HFFc6 (cell line): ENCODE results near the gene ZNF891. TPM values are rescaled to one million over a fixed set of nuclear protein-coding genes. Genes with fewer than 3 reads are reported as not detected.

Experiments used
- DNase-seq: peaks from one replicate; pipeline ENCODE4 v3.0.0-alpha.2; 2018
- H3K27ac Mint-ChIP-seq: 2 replicates; pipeline ENCODE4 v1.8.0; 2020; ENCODE audit warnings: mild to moderate bottlenecking, mixed read lengths
- H3K27me3 Mint-ChIP-seq: 2 replicates; pipeline ENCODE4 v1.8.0; 2021; ENCODE audit warnings: mild to moderate bottlenecking, moderate library complexity, mixed read lengths; ENCODE audit not compliant: insufficient read depth
- H3K36me3 Mint-ChIP-seq: 2 replicates; pipeline ENCODE4 v1.8.0; 2021; ENCODE audit warnings: low read depth, mixed read lengths
- H3K4me1 Mint-ChIP-seq: 2 replicates; pipeline ENCODE4 v1.8.0; 2020; ENCODE audit warnings: low read depth, mixed read lengths
- H3K4me3 Mint-ChIP-seq: 2 replicates; pipeline ENCODE4 v1.8.0; 2020; ENCODE audit warnings: mild to moderate bottlenecking, moderate library complexity, mixed read lengths
- H3K9me3 Mint-ChIP-seq: 2 replicates; pipeline ENCODE4 v1.8.0; 2020; ENCODE audit warnings: mild to moderate bottlenecking, mixed read lengths
- CTCF ChIP-seq: fragments of 200-600 bp; sonication (generic); IDR thresholded peaks from 2 replicates; pipeline ENCODE4 v1.5.0; 2021; ENCODE audit warnings: antibody characterized with exemption, mild to moderate bottlenecking
- total RNA-seq, 6 experiments: library from RNA; stranded (reverse); fragmentation: NEBNext Ultra II Directional; extraction: Animal tissue kit (Norgen Biotek cat#: 25700); gene quantifications; 2 replicates in 1 of 6; 3 replicates in 5 of 6; pipeline ENCODE4 v1.2.3, GENCODE V29; 2021

Gene ZNF891
- total RNA-seq, 6 experiments from 2014 or later: 0.59 to 0.70 (median 0.62) TPM

DNA sequence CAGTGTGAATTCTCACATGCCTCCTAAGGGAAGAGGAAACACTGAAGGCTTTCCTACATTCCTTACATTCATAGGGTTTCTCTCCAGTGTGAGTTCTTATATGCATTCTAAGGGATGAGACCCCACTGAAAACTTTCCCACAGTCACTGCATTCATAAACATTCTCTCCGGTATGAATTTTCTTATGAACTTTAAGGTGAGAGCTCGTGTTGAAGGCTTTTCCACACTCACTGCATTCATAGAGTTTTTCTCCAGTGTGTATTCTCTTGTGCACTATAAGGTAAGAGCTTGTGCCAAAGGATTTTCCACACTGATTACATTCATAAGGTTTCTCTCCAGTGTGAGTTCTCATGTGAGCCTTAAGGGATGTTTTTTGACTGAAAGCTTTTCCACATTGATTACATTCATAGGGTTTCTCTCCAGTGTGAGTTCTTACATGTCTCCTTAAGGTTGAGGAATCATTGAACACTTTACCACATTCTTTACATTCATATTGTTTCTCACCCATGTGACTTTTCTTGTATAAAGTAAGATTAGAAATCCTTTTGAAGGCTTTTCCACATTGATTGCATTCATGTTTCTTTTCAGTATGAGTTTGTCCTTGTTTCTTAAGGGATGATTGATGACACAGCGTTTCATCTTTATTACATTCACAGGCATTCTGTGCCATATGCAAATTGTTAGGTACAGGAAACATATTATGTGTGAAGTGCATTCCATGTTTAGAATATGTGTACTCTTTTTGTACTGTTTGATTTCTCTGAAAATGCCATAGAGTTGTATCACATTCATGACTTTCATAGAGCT is 9.5 kb downstream of the ZNF891 start:
- H3K4me1 Mint-ChIP-seq: no peaks in the 10 kb centered on the region
- peaks cover 84% of the 10 kb centered on the region for H3K36me3 Mint-ChIP-seq
- DNase-seq: no peak
- H3K9me3 Mint-ChIP-seq: peaks cover 96% of the 10 kb centered on the region
- H3K27ac Mint-ChIP-seq: no peak overlapping the region
- TF ChIP-seq CTCF: no peak
- no peak overlapping the region for H3K4me3 Mint-ChIP-seq
- no peaks in the 10 kb centered on the region; the same call in 1 of the 2 replicates for H3K27me3 Mint-ChIP-seq

DNA sequence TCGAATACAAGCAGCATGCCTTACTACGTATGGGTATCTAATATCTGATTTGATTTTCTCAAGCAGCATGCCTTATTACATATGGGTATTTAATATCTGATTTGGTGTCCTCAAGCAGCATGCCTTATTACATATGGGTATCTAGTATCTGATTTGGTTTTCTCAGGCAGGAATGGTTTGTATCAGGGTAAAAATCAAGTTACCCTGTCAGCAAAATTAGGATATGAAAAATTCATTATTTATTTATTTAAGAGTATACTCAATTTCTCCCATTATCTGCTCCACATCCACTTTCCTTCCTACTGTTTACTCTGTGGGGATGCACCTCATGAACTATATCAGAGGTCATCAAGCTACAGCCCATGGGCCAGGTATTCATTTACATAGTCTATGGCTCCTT is 21.9 kb downstream of the ZNF891 start:
- H3K27me3 Mint-ChIP-seq: no peaks in the 10 kb centered on the region
- peaks cover 88% of the 10 kb centered on the region for H3K36me3 Mint-ChIP-seq
- no peak overlapping the region for H3K4me3 Mint-ChIP-seq
- peaks cover 98% of the 10 kb centered on the region for H3K9me3 Mint-ChIP-seq
- DNase-seq: no peak
- no peaks in the 10 kb centered on the region for H3K4me1 Mint-ChIP-seq
- H3K27ac Mint-ChIP-seq: no peak overlapping the region
- TF ChIP-seq CTCF: no peak

DNA sequence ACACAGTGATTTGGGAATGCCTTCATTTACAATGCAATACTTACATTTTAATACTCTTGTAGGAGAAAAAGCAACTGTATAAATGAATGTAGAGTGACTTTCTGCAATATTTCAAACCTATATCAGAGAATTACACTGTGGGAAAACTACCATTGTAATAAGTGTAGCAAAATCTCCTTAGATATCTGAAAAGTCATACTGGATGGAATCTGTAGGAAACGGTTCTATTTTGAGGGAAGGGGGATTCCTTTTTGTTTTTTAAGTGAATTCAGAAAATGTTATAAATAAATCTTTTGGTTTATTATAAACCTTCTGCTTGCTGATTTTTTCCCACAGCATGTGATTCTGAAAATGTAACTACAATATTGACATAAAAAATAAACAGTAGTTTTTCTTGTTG is 23.0 kb downstream of the ZNF891 start:
- peaks cover 92% of the 10 kb centered on the region for H3K36me3 Mint-ChIP-seq
- H3K9me3 Mint-ChIP-seq: peaks cover 100% of the 10 kb centered on the region
- no peak for TF ChIP-seq CTCF
- no peak overlapping the region for H3K4me3 Mint-ChIP-seq
- no peaks in the 10 kb centered on the region for H3K4me1 Mint-ChIP-seq
- no peak for DNase-seq
- no peaks in the 10 kb centered on the region for H3K27me3 Mint-ChIP-seq
- H3K27ac Mint-ChIP-seq: no peak overlapping the region

DNA sequence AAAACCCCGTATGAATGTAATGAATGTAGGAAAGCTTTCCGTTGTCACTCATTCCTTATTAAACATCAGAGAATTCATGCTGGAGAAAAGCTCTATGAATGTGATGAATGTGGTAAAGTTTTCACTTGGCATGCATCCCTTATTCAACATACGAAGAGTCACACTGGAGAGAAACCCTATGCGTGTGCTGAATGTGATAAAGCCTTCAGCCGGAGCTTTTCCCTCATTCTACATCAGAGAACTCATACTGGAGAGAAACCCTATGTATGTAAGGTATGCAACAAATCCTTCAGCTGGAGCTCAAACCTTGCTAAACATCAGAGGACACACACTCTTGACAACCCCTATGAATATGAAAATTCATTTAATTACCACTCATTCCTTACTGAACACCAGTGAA is 23.8 kb downstream of the ZNF891 start:
- DNase-seq: no peak
- no peaks in the 10 kb centered on the region for H3K27me3 Mint-ChIP-seq
- H3K36me3 Mint-ChIP-seq: peaks cover 96% of the 10 kb centered on the region

GRCh38 chr12:133105620-133106019 is 24.5 kb downstream of the ZNF891 start:
- H3K36me3 Mint-ChIP-seq: peaks cover 97% of the 10 kb centered on the region
- DNase-seq: no peak
- peaks cover 100% of the 10 kb centered on the region for H3K9me3 Mint-ChIP-seq
- H3K27me3 Mint-ChIP-seq: no peaks in the 10 kb centered on the region
- H3K4me3 Mint-ChIP-seq: no peak overlapping the region
- no peak overlapping the region for H3K27ac Mint-ChIP-seq
- H3K4me1 Mint-ChIP-seq: no peaks in the 10 kb centered on the region
- TF ChIP-seq CTCF: no peak

More for the DNA sequence above, 23.8 kb downstream of the ZNF891 start:
- Mint-ChIP-seq H3K9me3 (peaks cover 100% of the 10 kb centered on the region), H3K4me3 (no peak overlapping the region), H3K4me1 (no peaks in the 10 kb centered on the region), H3K27ac (no peak overlapping the region)
- TF ChIP-seq CTCF: no peak
